Neural cell (in vitro differentiated cells): ENCODE measurements around the gene SH3GL3.

Experiments
- EP300 ChIP-seq: fragments of 450-650 bp; conservative IDR thresholded peaks from 2 replicates; pipeline ENCODE4 v1.6.1; 2014; ENCODE audit warnings: antibody characterized with exemption, mild to moderate bottlenecking, moderate library complexity; ENCODE audit not compliant: poor library complexity, severe bottlenecking
- EZH2 ChIP-seq: fragments of 200-600, 300-800 bp; shearing (Covaris generic), sonication (generic); IDR thresholded peaks from 2 replicates; pipeline ENCODE4 v1.6.1; 2014; ENCODE audit warnings: antibody characterized with exemption, low read length, borderline replicate concordance, mild to moderate bottlenecking; ENCODE audit not compliant: insufficient read depth, poor library complexity, severe bottlenecking

DNA sequence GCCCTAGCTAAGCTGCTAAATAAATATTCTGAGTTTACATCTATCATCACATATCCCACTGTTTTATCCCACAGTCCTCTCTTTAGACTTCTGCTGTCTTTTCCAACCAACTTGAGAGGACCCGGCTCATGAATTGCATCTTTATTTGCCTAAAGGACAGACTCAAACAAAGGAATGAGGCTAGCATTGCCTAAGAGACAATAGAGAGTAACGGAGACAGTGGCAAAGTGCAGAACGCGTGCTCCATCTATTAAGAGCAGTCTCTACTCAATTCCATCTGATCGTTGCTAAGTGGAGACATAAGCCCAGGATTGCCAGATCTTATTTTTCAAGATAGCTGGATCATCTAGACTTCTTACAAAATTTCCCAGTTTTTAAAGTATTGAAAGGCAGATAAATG, 209.1 kb downstream of the SH3GL3 start:
- TF ChIP-seq EP300 (no peak), EZH2 (no peak)
